Lower leg skin (tissue), 3 donors: ENCODE measurements around the gene AMN1.

ENCODE experiments used
- POLR2A ChIP-seq, 2 donors: fragments of 450-650 bp; IDR thresholded peaks; one replicate each; pipeline ENCODE4 v1.6.1; 2016 to 2017; ENCODE audit warnings: antibody characterized with exemption in 2 of 2, mild to moderate bottlenecking in 1 of 2, moderate library complexity in 1 of 2
- TF ChIP-seq, protein P1 (sequence below), 3 donors: fragments of 450-650 bp; IDR thresholded peaks; one replicate each; pipeline ENCODE4 v1.5.1; 2016; ENCODE audit warnings: antibody characterized with exemption in 3 of 3, mild to moderate bottlenecking in 3 of 3, moderate library complexity in 2 of 3

DNA sequence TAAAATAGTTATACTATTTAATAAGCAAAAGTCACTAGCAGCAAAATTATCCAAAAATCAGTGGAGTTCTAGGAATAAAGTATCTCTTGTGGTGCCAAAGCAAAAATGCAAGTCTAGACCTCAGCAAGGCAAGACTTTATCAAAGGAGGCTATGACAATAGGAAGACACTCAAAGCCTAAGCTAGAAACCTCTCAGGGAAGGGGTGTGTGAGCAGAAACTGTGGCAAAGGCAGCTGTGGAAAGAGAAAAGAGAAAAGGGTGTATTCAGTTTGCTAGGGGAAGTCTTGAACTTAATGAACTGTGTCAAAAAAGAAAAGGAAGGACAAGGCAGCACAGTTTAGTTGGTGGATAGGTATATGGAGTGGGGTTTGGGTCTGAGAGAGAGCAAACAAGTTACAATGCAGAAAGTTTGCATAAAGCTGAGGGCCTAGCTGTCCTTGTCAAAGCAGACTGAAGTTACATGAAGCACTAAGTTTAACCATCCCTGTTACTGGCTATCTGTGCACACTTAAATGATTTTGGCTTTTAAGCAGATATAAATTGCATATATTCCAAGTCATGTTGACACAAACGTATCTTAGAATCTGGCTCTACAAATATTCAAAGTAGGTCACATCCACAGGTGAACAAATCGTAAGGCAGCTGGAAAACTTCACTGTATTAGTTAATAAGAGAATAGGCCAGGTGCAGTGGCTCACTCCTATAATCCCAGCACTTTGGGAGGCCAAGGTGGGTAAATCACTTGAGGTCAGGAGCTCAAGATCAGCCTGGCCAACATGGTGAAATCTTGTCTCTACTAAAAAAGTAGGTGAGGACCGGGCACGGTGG lies 31.0 kb upstream of the AMN1 start:
- TF ChIP-seq, protein P1, sequence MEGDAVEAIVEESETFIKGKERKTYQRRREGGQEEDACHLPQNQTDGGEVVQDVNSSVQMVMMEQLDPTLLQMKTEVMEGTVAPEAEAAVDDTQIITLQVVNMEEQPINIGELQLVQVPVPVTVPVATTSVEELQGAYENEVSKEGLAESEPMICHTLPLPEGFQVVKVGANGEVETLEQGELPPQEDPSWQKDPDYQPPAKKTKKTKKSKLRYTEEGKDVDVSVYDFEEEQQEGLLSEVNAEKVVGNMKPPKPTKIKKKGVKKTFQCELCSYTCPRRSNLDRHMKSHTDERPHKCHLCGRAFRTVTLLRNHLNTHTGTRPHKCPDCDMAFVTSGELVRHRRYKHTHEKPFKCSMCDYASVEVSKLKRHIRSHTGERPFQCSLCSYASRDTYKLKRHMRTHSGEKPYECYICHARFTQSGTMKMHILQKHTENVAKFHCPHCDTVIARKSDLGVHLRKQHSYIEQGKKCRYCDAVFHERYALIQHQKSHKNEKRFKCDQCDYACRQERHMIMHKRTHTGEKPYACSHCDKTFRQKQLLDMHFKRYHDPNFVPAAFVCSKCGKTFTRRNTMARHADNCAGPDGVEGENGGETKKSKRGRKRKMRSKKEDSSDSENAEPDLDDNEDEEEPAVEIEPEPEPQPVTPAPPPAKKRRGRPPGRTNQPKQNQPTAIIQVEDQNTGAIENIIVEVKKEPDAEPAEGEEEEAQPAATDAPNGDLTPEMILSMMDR (IDR thresholded peaks at IDR 0.05): no peak
- no peak for TF ChIP-seq POLR2A (IDR thresholded peaks at IDR 0.05)
